H1 (cell line): Measurements from ENCODE around the gene RBM44. TPM values are rescaled to one million over a fixed set of nuclear protein-coding genes. Genes with fewer than 3 reads are reported as not detected.

Experiments
- CTCF ChIA-PET: fragments of 300-600 bp; sonication (Branson Sonifier 250); formaldehyde crosslinking; loops from one replicate; lab custom pipeline; 2021; ENCODE audit not compliant: partially characterized antibody; lab: Charles Lee
- POLR2A ChIA-PET: fragments of 300-600 bp; sonication (Branson Sonifier 250); formaldehyde crosslinking; loops from one replicate; lab custom pipeline; 2021; ENCODE audit warnings: inconsistent platforms; ENCODE audit not compliant: partially characterized antibody; lab: Charles Lee
- DNase-seq, 2 experiments: peaks; one replicate each; pipeline versions ENCODE4 v3.0.0 to v3.0.0-alpha.2; 2010 to 2022; ENCODE audit warnings: low spot score in 2 of 2, low read depth in 1 of 2, mixed read lengths in 1 of 2
- FAIRE-seq: peaks from 2 replicates; lab custom pipeline; 2011; peaks lifted over from hg19 to GRCh38; lab: Jason Lieb, UNC
- H2AFZ ChIP-seq: 2 replicates; pipeline ENCODE4 v1.8.1; 2012; ENCODE audit warnings: low read length, inconsistent platforms
- H2AK5ac ChIP-seq: 2 replicates; pipeline ENCODE4 v1.6.1; 2013; ENCODE audit warnings: low read depth, low read length
- H2BK120ac ChIP-seq: replicated peaks from 2 replicates; pipeline ENCODE3; 2013; ENCODE audit warnings: low read depth, low read length, inconsistent platforms
- H2BK12ac ChIP-seq: 2 replicates; pipeline ENCODE4 v1.6.1; 2013; ENCODE audit warnings: low read depth, low read length
- H2BK15ac ChIP-seq: 2 replicates; pipeline ENCODE4 v1.6.1; 2013; ENCODE audit warnings: low read length
- H2BK20ac ChIP-seq: 2 replicates; pipeline ENCODE4 v1.6.1; 2013; ENCODE audit warnings: low read length
- H2BK5ac ChIP-seq: 2 replicates; pipeline ENCODE4 v1.6.1; 2013; ENCODE audit warnings: low read depth, low read length
- H3K14ac ChIP-seq: 2 replicates; pipeline ENCODE4 v1.6.1; 2013; ENCODE audit warnings: inconsistent platforms; ENCODE audit not compliant: insufficient read length
- H3K18ac ChIP-seq: 2 replicates; pipeline ENCODE4 v1.6.1; 2013; ENCODE audit warnings: low read length; ENCODE audit errors: extremely low read depth
- H3K23ac ChIP-seq: 2 replicates; pipeline ENCODE4 v1.6.1; 2013; ENCODE audit warnings: inconsistent platforms; ENCODE audit not compliant: insufficient read length
- H3K23me2 ChIP-seq: 2 replicates; pipeline ENCODE4 v1.6.1; 2013; ENCODE audit warnings: low read depth, low read length
- H3K27ac ChIP-seq: 2 replicates; pipeline ENCODE4 v1.6.1; 2011; ENCODE audit warnings: low read depth, low read length, inconsistent platforms
- H3K27me3 ChIP-seq, 4 experiments: replicated peaks in 1 of 4; 1 replicate in 1 of 4; 2 replicates in 3 of 4; pipeline versions ENCODE4 v1.6.1 to v1.8.1; 2011 to 2013; ENCODE audit warnings: low read length in 3 of 4, mild to moderate bottlenecking in 3 of 4, inconsistent platforms in 2 of 4, mixed read lengths in 2 of 4, moderate library complexity in 1 of 4; ENCODE audit not compliant: control insufficient read depth in 3 of 4, insufficient read depth in 3 of 4; ENCODE audit errors: extremely low read depth in 1 of 4
- H3K36me3 ChIP-seq, 4 experiments: 2 replicates each; pipeline versions ENCODE4 v1.6.1 to v1.8.1; 2011 to 2013; ENCODE audit warnings: mild to moderate bottlenecking in 4 of 4, low read length in 3 of 4, moderate library complexity in 2 of 4, control low read depth in 1 of 4, inconsistent platforms in 1 of 4; ENCODE audit not compliant: insufficient read depth in 4 of 4, control insufficient read depth in 2 of 4
- H3K4ac ChIP-seq: replicated peaks from 2 replicates; pipeline ENCODE3; 2013; ENCODE audit warnings: low read length, low read depth, mixed read lengths, inconsistent platforms; ENCODE audit not compliant: insufficient read length
- H3K4me1 ChIP-seq, 4 experiments: replicated peaks in 1 of 4; 1 replicate in 1 of 4; 2 replicates in 3 of 4; pipeline versions ENCODE4 v1.6.1 to v1.8.1; 2011 to 2013; ENCODE audit warnings: low read length in 3 of 4, inconsistent platforms in 2 of 4, mixed read lengths in 1 of 4; ENCODE audit not compliant: insufficient read depth in 4 of 4, control insufficient read depth in 3 of 4
- H3K4me2 ChIP-seq, 2 experiments: 2 replicates each; pipeline versions ENCODE4 v1.6.1 to v1.8.1; 2011 to 2013; ENCODE audit warnings: low read depth in 2 of 2, low read length in 2 of 2, control low read depth in 1 of 2, inconsistent platforms in 1 of 2, mild to moderate bottlenecking in 1 of 2; ENCODE audit not compliant: insufficient read depth in 1 of 2
- H3K4me3 ChIP-seq, 4 experiments: fragments of 200-600, 300-600 bp in 1 of 4; sonication (generic), shearing (Covaris generic), sonication (Bioruptor Twin) in 1 of 4; 2 replicates each; pipeline versions ENCODE4 v1.5.1 to v1.8.1; 2011 to 2016; ENCODE audit warnings: low read length in 4 of 4, low read depth in 3 of 4, control low read depth in 2 of 4, inconsistent platforms in 2 of 4, mild to moderate bottlenecking in 2 of 4, mixed read lengths in 1 of 4, moderate library complexity in 1 of 4; ENCODE audit not compliant: insufficient read depth in 2 of 4; ENCODE audit errors: extremely low read depth in 1 of 4
- H3K56ac ChIP-seq: replicated peaks from 2 replicates; pipeline ENCODE3; 2013; ENCODE audit warnings: low read depth, mild to moderate bottlenecking, mixed read lengths, low read length, inconsistent platforms; ENCODE audit not compliant: insufficient read length
- H3K79me1 ChIP-seq: 2 replicates; pipeline ENCODE4 v1.6.1; 2013; ENCODE audit warnings: low read depth, low read length, control low read depth
- H3K79me2 ChIP-seq, 2 experiments: 2 replicates each; pipeline versions ENCODE4 v1.6.1 to v1.8.1; 2012 to 2013; ENCODE audit warnings: low read length in 2 of 2, mild to moderate bottlenecking in 2 of 2, inconsistent platforms in 1 of 2; ENCODE audit not compliant: insufficient read depth in 2 of 2, control insufficient read depth in 1 of 2
- H3K9ac ChIP-seq, 4 experiments: replicated peaks in 1 of 4; 1 replicate in 1 of 4; 2 replicates in 3 of 4; pipeline versions ENCODE4 v1.6.1 to v1.8.1; 2011 to 2013; ENCODE audit warnings: low read depth in 3 of 4, low read length in 3 of 4, control low read depth in 2 of 4, mild to moderate bottlenecking in 2 of 4, moderate library complexity in 2 of 4, inconsistent platforms in 1 of 4; ENCODE audit errors: extremely low read depth in 1 of 4
- H3K9me3 ChIP-seq, 2 experiments: 2 replicates each; pipeline versions ENCODE4 v1.6.1 to v1.8.1; 2012 to 2013; ENCODE audit warnings: mild to moderate bottlenecking in 2 of 2, moderate library complexity in 2 of 2, control low read depth in 1 of 2, inconsistent platforms in 1 of 2, low read depth in 1 of 2, low read length in 1 of 2, mixed read lengths in 1 of 2; ENCODE audit not compliant: insufficient read depth in 2 of 2
- H4K20me1 ChIP-seq, 2 experiments: replicated peaks in 1 of 2; 2 replicates each; pipeline versions ENCODE3 to v1.8.1; 2011 to 2013; ENCODE audit warnings: inconsistent platforms in 2 of 2, low read length in 2 of 2, mild to moderate bottlenecking in 1 of 2; ENCODE audit not compliant: insufficient read depth in 2 of 2, control insufficient read depth in 1 of 2
- H4K5ac ChIP-seq: 2 replicates; pipeline ENCODE4 v1.6.1; 2013; ENCODE audit warnings: low read length, low read depth, mixed read lengths, inconsistent platforms; ENCODE audit not compliant: insufficient read length
- H4K8ac ChIP-seq: 2 replicates; pipeline ENCODE4 v1.8.0; 2013; ENCODE audit warnings: mild to moderate bottlenecking, moderate library complexity, low read length, inconsistent platforms; ENCODE audit not compliant: insufficient read depth; ENCODE audit errors: extremely low read depth
- H4K91ac ChIP-seq: replicated peaks from 2 replicates; pipeline ENCODE3; 2013; ENCODE audit warnings: low read length, mixed read lengths, inconsistent platforms; ENCODE audit not compliant: insufficient read length
- ATF3 ChIP-seq: IDR thresholded peaks from 2 replicates; pipeline ENCODE4 v1.6.1; 2011; ENCODE audit warnings: low read depth, mild to moderate bottlenecking, low read length; ENCODE audit not compliant: insufficient read depth
- BRCA1 ChIP-seq: IDR thresholded peaks from 2 replicates; pipeline ENCODE4 v1.6.1; 2012; ENCODE audit warnings: low read depth, low read length, improper control_type of control experiment
- CBX8 ChIP-seq: fragments of 300-800, 300-1000 bp; sonication (generic); IDR thresholded peaks from 2 replicates; pipeline ENCODE4 v1.7.1; 2016; ENCODE audit warnings: low read depth, low read length, borderline replicate concordance
- GABPA ChIP-seq: IDR thresholded peaks from 2 replicates; pipeline ENCODE4 v1.6.1; 2011; ENCODE audit warnings: mild to moderate bottlenecking, low read length, moderate library complexity, borderline replicate concordance; ENCODE audit not compliant: insufficient read depth
- GTF2F1 ChIP-seq: IDR thresholded peaks from 2 replicates; pipeline ENCODE4 v1.6.1; 2012; ENCODE audit warnings: low read depth, low read length, improper control_type of control experiment, borderline replicate concordance
- SIX5 ChIP-seq: IDR thresholded peaks from 2 replicates; pipeline ENCODE4 v1.6.1; 2011; ENCODE audit warnings: mild to moderate bottlenecking, low read depth, low read length
- YY1 ChIP-seq: IDR thresholded peaks from 2 replicates; pipeline ENCODE4 v1.6.1; 2011; ENCODE audit warnings: low read depth, mild to moderate bottlenecking, low read length
- whole genome bisulfite sequencing, 2 experiments: shearing (Covaris generic) in 1 of 2; methylation state at CpG; one replicate each; pipeline versions ENCODE4 v1.1.6 to v1.1.7; 2013 to 2015; ENCODE audit warnings: low lambda C conversion rate in 2 of 2, mixed read lengths in 2 of 2, inconsistent platforms in 1 of 2, low coverage in 1 of 2, missing lambda C conversion rate in 1 of 2; ENCODE audit not compliant: insufficient replicate concordance in 2 of 2, insufficient coverage in 1 of 2, insufficient read length in 1 of 2; ENCODE audit errors: extremely low coverage in 1 of 2, missing lambda C conversion rate in 1 of 2; 5-methylcytosine and 5-hydroxymethylcytosine counted together
- polyA plus RNA-seq, 7 experiments: library from polyadenylated mRNA; depleted of rRNA in 3 of 7; stranded (reverse) in 5 of 7; unstranded in 2 of 7; fragments of >200 nt in 5 of 7; fragments of 200-250 nt in 2 of 7; gene quantifications; 1 replicate in 5 of 7; 2 replicates in 1 of 7; 4 replicates in 1 of 7; pipeline versions ENCODE4 v1.2.1 to v1.2.3, GENCODE V29; 2011 to 2013; ENCODE audit warnings: missing spikeins in 2 of 7, mixed read lengths in 2 of 7
- total RNA-seq: library from RNA; stranded (reverse); fragmentation: NEBNext Ultra II Directional; extraction: Animal tissue kit (Norgen Biotek cat#: 25700); gene quantifications from 2 replicates; pipeline ENCODE4 v1.2.1, GENCODE V29; 2021

RBM44 gene
- total and polyA plus RNA-seq, 2 of the 8 experiments (the other 6 are each of a cell fraction or from before 2014, with no cell fraction given), result 0.12 to 0.43 TPM

- TF ChIP-seq BRCA1, result no peak
- no peak for TF ChIP-seq GABPA
- no peak for TF ChIP-seq YY1
- TF ChIP-seq ATF3, result no peak
- no peak for TF ChIP-seq CBX8
- no peak for TF ChIP-seq GTF2F1
- no peak for TF ChIP-seq SIX5
- TF ChIP-seq, all 59 proteins: peak for 0
- CTCF ChIA-PET, result interaction anchor here (0.8 to 1.9 kb wide), 4 partner anchors 8 to 256 kb away, joined by 3 to 5 read pairs (median 4); no protein-coding TSS in a partner anchor
- Histone ChIP-seq H3K27ac (no peak overlapping the region), H3K27me3 (no peaks in the 10 kb centered on the region), H2BK120ac (no peak overlapping the region), H2BK5ac (no peak overlapping the region), H2BK15ac (no peak overlapping the region), H4K20me1 (no peaks in the 10 kb centered on the region), H3K79me2 (no peaks in the 10 kb centered on the region), H3K79me1 (no peaks in the 10 kb centered on the region), H2AFZ (no peak overlapping the region), H3K4me3 (no peak overlapping the region), H3K23ac (no peak overlapping the region), H2BK12ac (no peak overlapping the region), H3K4ac (no peak overlapping the region), H3K9ac (no peak overlapping the region), H3K4me2 (no peak overlapping the region), H4K5ac (no peak overlapping the region), H3K14ac (no peak overlapping the region), H3K9me3 (no peaks in the 10 kb centered on the region), H3K18ac (no peak overlapping the region), H2AK5ac (no peak overlapping the region), H4K91ac (no peak overlapping the region), H3K56ac (no peak overlapping the region), H2BK20ac (no peak overlapping the region), H3K36me3 (no peaks in the 10 kb centered on the region), H3K4me1 (peaks cover 0 to 4% (median under 1%) of the 10 kb centered on the region in 4 experiments; a peak in 3 of 7 replicates), H3K23me2 (no peaks in the 10 kb centered on the region), H4K8ac (no peak overlapping the region; the same call in 1 of the 2 replicates)
- FAIRE-seq, result no peak
- no peak for DNase-seq
- POLR2A ChIA-PET, result no interaction called here
- 94% methylated on average over 10 of the region's 10 CpGs; no CpG with 5 or more reads in 1 of the 2 experiments for WGBS, 2 experiments
Measured at GRCh38 chr2:237883951-237884446, 85.4 kb downstream of the RBM44 start.
